Adrenal gland (tissue), 5 donors: ENCODE data around the gene CEACAM1.
"Not testable (repeated sequence)": the region's sequence is repeated elsewhere in the genome, so short reads cannot be mapped to it uniquely, and the experiment has no call there.

Experiments used
- CTCF ChIP-seq, 6 experiments: fragments of 450-650 bp in 4 of 6; fragments of 200-600 bp in 2 of 6; sonication (generic) in 1 of 6; IDR thresholded peaks; 1 replicate in 5 of 6; 2 replicates in 1 of 6; pipeline versions ENCODE4 v1.5.1 to v1.8.0; 2016 to 2021; ENCODE audit warnings: antibody characterized with exemption in 6 of 6, mild to moderate bottlenecking in 2 of 6, moderate library complexity in 1 of 6
- POLR2A ChIP-seq, 2 donors: fragments of 450-650 bp; IDR thresholded peaks; one replicate each; pipeline ENCODE4 v1.6.1; 2017; ENCODE audit warnings: antibody characterized with exemption in 2 of 2, mild to moderate bottlenecking in 2 of 2, moderate library complexity in 1 of 2
- donor health status: DM: no; HTN: no; CAD: no.

- TF ChIP-seq POLR2A, CTCF (IDR thresholded peaks at IDR 0.05): not testable (repeated sequence)
Observed at GRCh38 chr19:42485036-42485435, 43.2 kb downstream of the CEACAM1 start.
